K562 (cell line): Measurements from ENCODE around the gene ADCYAP1. TPM values are rescaled to one million over a fixed set of nuclear protein-coding genes. Genes with fewer than 3 reads are reported as not detected.

Experiments used
- CBX8 ChIP-seq: fragments of 200-600 bp; sonication (generic); IDR thresholded peaks from 2 replicates; pipeline ENCODE4 v1.6.1; 2012; ENCODE audit warnings: borderline replicate concordance, mixed run types, low read depth, mild to moderate bottlenecking, moderate library complexity, mixed read lengths, low read length, control low read depth, inconsistent platforms; ENCODE audit not compliant: poor library complexity, severe bottlenecking; ENCODE audit errors: extremely low read depth
- CC2D1A ChIP-seq: fragments of 450-650 bp; IDR thresholded peaks from 2 replicates; pipeline ENCODE4 v1.6.1; 2017; ENCODE audit warnings: mild to moderate bottlenecking
- CEBPB ChIP-seq: fragments of 450-650 bp; IDR thresholded peaks from 2 replicates; pipeline ENCODE4 v1.6.1; 2016; ENCODE audit warnings: missing genetic modification characterization, missing compliant biosample characterization
- KLF10 ChIP-seq: fragments of 250-450 bp; sonication (Bioruptor Pico); IDR thresholded peaks from 2 replicates; pipeline ENCODE4 v1.6.1; 2021; ENCODE audit warnings: matching md5 sums
- LEF1 ChIP-seq: fragments of 450-650 bp; IDR thresholded peaks from 2 replicates; pipeline ENCODE4 v1.6.1; 2016; ENCODE audit warnings: mild to moderate bottlenecking
- POLR3A ChIP-seq: IDR thresholded peaks from 2 replicates; pipeline ENCODE4 v1.6.1; 2011; ENCODE audit warnings: borderline replicate concordance, mild to moderate bottlenecking, moderate library complexity; ENCODE audit not compliant: insufficient read length, insufficient read depth; ENCODE audit errors: extremely low read depth
- PTBP1 ChIP-seq: fragments of 200-400 bp; formaldehyde crosslinking; IDR thresholded peaks from 2 replicates; pipeline ENCODE4 v1.6.1; 2017; ENCODE audit warnings: low read depth, low read length
- SRSF7 ChIP-seq: fragments of 200-400 bp; formaldehyde crosslinking; optimal IDR thresholded peaks from 2 replicates; pipeline ENCODE3; 2017; ENCODE audit warnings: mild to moderate bottlenecking, low read depth, low read length
- TCF15 ChIP-seq: fragments of 250-450 bp; sonication (Bioruptor Pico); IDR thresholded peaks from 2 replicates; pipeline ENCODE4 v1.8.0; 2022; ENCODE audit warnings: moderate library complexity, mild to moderate bottlenecking, inconsistent platforms
- ZNF431 ChIP-seq: sonication (generic); formaldehyde crosslinking; IDR thresholded peaks from 2 replicates; pipeline ENCODE4 v1.8.0; 2022; ENCODE audit warnings: mild to moderate bottlenecking, missing genetic modification reagents
- ZSCAN32 ChIP-seq: fragments of 450-650 bp; formaldehyde crosslinking; IDR thresholded peaks from 2 replicates; pipeline ENCODE4 v1.4.0; 2020; ENCODE audit warnings: mild to moderate bottlenecking, moderate library complexity
- polyA plus RNA-seq, 8 experiments: library from polyadenylated mRNA; depleted of rRNA in 4 of 8; stranded (reverse) in 5 of 8; unstranded in 3 of 8; fragments of >200 nt; fragmentation: Nextera tagmentation in 2 of 8; fragmentation: Illumina TruSeq in 1 of 8; extraction: Ambion mirVana in 2 of 8; extraction: Trizol in 1 of 8; gene quantifications; 2 replicates each; pipeline versions ENCODE4 v1.2.1 to v1.2.3, GENCODE V29; 2011 to 2014; ENCODE audit warnings: inconsistent platforms in 1 of 8, missing spikeins in 1 of 8
- total RNA-seq, 7 experiments: library from RNA; depleted of rRNA in 6 of 7; stranded (reverse); fragments of >200 nt in 6 of 7; fragmentation: Illumina TruSeq in 2 of 7; extraction: Trizol in 2 of 7; gene quantifications; 2 replicates each; pipeline versions ENCODE4 v1.2.1 to v1.2.3, GENCODE V29; 2011 to 2021; ENCODE audit warnings: low replicate concordance in 1 of 7
- TF ChIP-seq, protein P1 (sequence below): fragments of 450-650 bp; IDR thresholded peaks from 2 replicates; pipeline ENCODE4 v1.6.1; 2017; ENCODE audit warnings: antibody characterized with exemption
- TF ChIP-seq, protein P2 (sequence below): fragments of 450-650 bp; IDR thresholded peaks from 2 replicates; pipeline ENCODE4 v1.6.1; 2016; ENCODE audit warnings: mild to moderate bottlenecking, moderate library complexity
- TF ChIP-seq, protein P3 (sequence below): fragments of 450-650 bp; formaldehyde crosslinking; conservative IDR thresholded peaks from 2 replicates; pipeline ENCODE4 v1.4.0; 2022; ENCODE audit warnings: mild to moderate bottlenecking, missing genetic modification characterization

Gene ADCYAP1
- total and polyA plus RNA-seq, 9 of the 15 experiments (the other 6 are each of a cell fraction or from before 2014, with no cell fraction given) = 0.03 TPM; not detected in 8

DNA sequence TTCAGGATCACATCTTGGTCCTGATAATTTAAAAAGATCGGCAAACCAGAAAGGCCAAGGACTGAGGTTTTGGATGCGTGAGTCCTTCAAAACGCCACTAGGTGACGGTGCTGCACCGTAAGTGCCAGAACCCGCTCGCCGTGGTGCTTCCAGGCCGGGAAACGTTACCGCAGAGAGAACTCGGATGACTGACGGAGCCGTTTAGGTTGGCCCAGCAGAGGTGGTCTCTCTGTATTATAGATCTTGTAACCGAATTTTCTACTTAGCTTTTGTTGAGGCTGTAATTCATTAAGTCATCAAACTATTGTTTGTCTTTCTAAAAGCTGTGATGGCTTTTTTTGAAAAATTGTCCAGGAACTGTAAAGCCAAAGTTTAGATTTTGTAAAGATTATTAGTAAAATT, 39.8 kb upstream of the ADCYAP1 start (continued):
- TF ChIP-seq CEBPB (tag) (no peak), KLF10 (no peak), LEF1 (no peak), ZSCAN32 (no peak), PTBP1 (no peak), CBX8 (no peak), POLR3A (no peak), SRSF7 (no peak), CC2D1A (peak; percentile 92), TCF15 (CRISPR knock-in tag) (no peak), ZNF431 (CRISPR knock-in tag) (no peak)
- TF ChIP-seq, protein P1, sequence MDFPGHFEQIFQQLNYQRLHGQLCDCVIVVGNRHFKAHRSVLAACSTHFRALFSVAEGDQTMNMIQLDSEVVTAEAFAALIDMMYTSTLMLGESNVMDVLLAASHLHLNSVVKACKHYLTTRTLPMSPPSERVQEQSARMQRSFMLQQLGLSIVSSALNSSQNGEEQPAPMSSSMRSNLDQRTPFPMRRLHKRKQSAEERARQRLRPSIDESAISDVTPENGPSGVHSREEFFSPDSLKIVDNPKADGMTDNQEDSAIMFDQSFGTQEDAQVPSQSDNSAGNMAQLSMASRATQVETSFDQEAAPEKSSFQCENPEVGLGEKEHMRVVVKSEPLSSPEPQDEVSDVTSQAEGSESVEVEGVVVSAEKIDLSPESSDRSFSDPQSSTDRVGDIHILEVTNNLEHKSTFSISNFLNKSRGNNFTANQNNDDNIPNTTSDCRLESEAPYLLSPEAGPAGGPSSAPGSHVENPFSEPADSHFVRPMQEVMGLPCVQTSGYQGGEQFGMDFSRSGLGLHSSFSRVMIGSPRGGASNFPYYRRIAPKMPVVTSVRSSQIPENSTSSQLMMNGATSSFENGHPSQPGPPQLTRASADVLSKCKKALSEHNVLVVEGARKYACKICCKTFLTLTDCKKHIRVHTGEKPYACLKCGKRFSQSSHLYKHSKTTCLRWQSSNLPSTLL = no peak
- TF ChIP-seq, protein P2, sequence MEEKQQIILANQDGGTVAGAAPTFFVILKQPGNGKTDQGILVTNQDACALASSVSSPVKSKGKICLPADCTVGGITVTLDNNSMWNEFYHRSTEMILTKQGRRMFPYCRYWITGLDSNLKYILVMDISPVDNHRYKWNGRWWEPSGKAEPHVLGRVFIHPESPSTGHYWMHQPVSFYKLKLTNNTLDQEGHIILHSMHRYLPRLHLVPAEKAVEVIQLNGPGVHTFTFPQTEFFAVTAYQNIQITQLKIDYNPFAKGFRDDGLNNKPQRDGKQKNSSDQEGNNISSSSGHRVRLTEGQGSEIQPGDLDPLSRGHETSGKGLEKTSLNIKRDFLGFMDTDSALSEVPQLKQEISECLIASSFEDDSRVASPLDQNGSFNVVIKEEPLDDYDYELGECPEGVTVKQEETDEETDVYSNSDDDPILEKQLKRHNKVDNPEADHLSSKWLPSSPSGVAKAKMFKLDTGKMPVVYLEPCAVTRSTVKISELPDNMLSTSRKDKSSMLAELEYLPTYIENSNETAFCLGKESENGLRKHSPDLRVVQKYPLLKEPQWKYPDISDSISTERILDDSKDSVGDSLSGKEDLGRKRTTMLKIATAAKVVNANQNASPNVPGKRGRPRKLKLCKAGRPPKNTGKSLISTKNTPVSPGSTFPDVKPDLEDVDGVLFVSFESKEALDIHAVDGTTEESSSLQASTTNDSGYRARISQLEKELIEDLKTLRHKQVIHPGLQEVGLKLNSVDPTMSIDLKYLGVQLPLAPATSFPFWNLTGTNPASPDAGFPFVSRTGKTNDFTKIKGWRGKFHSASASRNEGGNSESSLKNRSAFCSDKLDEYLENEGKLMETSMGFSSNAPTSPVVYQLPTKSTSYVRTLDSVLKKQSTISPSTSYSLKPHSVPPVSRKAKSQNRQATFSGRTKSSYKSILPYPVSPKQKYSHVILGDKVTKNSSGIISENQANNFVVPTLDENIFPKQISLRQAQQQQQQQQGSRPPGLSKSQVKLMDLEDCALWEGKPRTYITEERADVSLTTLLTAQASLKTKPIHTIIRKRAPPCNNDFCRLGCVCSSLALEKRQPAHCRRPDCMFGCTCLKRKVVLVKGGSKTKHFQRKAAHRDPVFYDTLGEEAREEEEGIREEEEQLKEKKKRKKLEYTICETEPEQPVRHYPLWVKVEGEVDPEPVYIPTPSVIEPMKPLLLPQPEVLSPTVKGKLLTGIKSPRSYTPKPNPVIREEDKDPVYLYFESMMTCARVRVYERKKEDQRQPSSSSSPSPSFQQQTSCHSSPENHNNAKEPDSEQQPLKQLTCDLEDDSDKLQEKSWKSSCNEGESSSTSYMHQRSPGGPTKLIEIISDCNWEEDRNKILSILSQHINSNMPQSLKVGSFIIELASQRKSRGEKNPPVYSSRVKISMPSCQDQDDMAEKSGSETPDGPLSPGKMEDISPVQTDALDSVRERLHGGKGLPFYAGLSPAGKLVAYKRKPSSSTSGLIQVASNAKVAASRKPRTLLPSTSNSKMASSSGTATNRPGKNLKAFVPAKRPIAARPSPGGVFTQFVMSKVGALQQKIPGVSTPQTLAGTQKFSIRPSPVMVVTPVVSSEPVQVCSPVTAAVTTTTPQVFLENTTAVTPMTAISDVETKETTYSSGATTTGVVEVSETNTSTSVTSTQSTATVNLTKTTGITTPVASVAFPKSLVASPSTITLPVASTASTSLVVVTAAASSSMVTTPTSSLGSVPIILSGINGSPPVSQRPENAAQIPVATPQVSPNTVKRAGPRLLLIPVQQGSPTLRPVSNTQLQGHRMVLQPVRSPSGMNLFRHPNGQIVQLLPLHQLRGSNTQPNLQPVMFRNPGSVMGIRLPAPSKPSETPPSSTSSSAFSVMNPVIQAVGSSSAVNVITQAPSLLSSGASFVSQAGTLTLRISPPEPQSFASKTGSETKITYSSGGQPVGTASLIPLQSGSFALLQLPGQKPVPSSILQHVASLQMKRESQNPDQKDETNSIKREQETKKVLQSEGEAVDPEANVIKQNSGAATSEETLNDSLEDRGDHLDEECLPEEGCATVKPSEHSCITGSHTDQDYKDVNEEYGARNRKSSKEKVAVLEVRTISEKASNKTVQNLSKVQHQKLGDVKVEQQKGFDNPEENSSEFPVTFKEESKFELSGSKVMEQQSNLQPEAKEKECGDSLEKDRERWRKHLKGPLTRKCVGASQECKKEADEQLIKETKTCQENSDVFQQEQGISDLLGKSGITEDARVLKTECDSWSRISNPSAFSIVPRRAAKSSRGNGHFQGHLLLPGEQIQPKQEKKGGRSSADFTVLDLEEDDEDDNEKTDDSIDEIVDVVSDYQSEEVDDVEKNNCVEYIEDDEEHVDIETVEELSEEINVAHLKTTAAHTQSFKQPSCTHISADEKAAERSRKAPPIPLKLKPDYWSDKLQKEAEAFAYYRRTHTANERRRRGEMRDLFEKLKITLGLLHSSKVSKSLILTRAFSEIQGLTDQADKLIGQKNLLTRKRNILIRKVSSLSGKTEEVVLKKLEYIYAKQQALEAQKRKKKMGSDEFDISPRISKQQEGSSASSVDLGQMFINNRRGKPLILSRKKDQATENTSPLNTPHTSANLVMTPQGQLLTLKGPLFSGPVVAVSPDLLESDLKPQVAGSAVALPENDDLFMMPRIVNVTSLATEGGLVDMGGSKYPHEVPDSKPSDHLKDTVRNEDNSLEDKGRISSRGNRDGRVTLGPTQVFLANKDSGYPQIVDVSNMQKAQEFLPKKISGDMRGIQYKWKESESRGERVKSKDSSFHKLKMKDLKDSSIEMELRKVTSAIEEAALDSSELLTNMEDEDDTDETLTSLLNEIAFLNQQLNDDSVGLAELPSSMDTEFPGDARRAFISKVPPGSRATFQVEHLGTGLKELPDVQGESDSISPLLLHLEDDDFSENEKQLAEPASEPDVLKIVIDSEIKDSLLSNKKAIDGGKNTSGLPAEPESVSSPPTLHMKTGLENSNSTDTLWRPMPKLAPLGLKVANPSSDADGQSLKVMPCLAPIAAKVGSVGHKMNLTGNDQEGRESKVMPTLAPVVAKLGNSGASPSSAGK = no peak
- TF ChIP-seq, protein P3, sequence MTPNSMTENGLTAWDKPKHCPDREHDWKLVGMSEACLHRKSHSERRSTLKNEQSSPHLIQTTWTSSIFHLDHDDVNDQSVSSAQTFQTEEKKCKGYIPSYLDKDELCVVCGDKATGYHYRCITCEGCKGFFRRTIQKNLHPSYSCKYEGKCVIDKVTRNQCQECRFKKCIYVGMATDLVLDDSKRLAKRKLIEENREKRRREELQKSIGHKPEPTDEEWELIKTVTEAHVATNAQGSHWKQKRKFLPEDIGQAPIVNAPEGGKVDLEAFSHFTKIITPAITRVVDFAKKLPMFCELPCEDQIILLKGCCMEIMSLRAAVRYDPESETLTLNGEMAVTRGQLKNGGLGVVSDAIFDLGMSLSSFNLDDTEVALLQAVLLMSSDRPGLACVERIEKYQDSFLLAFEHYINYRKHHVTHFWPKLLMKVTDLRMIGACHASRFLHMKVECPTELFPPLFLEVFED (CRISPR knock-in tag) = no peak
